AG04450 (cell line): ENCODE measurements around the gene PAM16. TPM values are rescaled to one million over a fixed set of nuclear protein-coding genes. Genes with fewer than 3 reads are reported as not detected.
"Not testable (repeated sequence)": the region's sequence is repeated elsewhere in the genome, so short reads cannot be mapped to it uniquely, and the experiment has no call there.

ENCODE experiments used
- CTCF ChIA-PET: fragments of 300-600, 350-600 bp; formaldehyde crosslinking; extraction: SDS; loops from one replicate; lab custom pipeline; 2022; ENCODE audit warnings: antibody characterized with exemption, inconsistent platforms; lab: Charles Lee
- POLR2A ChIA-PET: fragments of 350-600 bp; formaldehyde crosslinking; extraction: SDS; loops from one replicate; lab custom pipeline; 2021; ENCODE audit warnings: antibody characterized with exemption, inconsistent platforms; lab: Yijun Ruan, JAX
- DNase-seq: peaks from one replicate; pipeline ENCODE4 v3.0.0-alpha.2; 2011; ENCODE audit warnings: low read depth, low spot score
- H3K27ac ChIP-seq: one replicate; pipeline ENCODE4 v1.5.1; 2012; ENCODE audit warnings: low read depth, low read length, control low read depth
- H3K27me3 ChIP-seq: one replicate; pipeline ENCODE4 v1.6.0; 2012; ENCODE audit warnings: low read length; ENCODE audit not compliant: control insufficient read depth, insufficient read depth
- H3K4me3 ChIP-seq: 2 replicates; pipeline ENCODE4 v1.5.1; 2011; ENCODE audit warnings: mild to moderate bottlenecking, low read depth, low read length, control low read depth
- H3K9me3 ChIP-seq: 2 replicates; pipeline ENCODE4 v1.5.1; 2012; ENCODE audit warnings: low read length; ENCODE audit not compliant: control insufficient read depth, insufficient read depth
- CTCF ChIP-seq: IDR thresholded peaks from 2 replicates; pipeline ENCODE4 v1.5.1; 2011; ENCODE audit warnings: low read depth, low read length, control low read depth, inconsistent platforms
- polyA minus RNA-seq: library from RNA; depleted of rRNA, polyadenylated mRNA; stranded (reverse); fragments of >200 nt; gene quantifications from 2 replicates; pipeline ENCODE4 v1.2.3, GENCODE V29; 2011; rRNA and poly(A)+ RNA removed
- polyA plus RNA-seq: library from polyadenylated mRNA; depleted of rRNA; stranded (reverse); fragments of >200 nt; gene quantifications from 2 replicates; pipeline ENCODE4 v1.2.3, GENCODE V29; 2011; rRNA removed

The PAM16 gene
- polyA plus RNA-seq (18.4 and 23.8 TPM in 2 replicates), polyA minus RNA-seq (5.6 and 8.6 TPM in 2 replicates)

- CTCF ChIA-PET, result interaction anchor here (0.6 to 6.4 kb wide), 4 partner anchors 8 to 97 kb away, joined by 4 to 56 read pairs (median 5); no protein-coding TSS in a partner anchor
- POLR2A ChIA-PET, result interaction anchor here (0.6 to 1.8 kb wide), 10 partner anchors 12 to 61 kb away, joined by 3 to 10 read pairs (median 4); partner anchors contain the start of gene VASN
- Histone ChIP-seq H3K27me3 (no peaks in the 10 kb centered on the region), H3K9me3 (no peaks in the 10 kb centered on the region; the same call in 1 of the 2 replicates), H3K4me3 (peak within 1 kb of the TSS; percentile 89), H3K27ac (peak within 1 kb of the TSS; percentile 52)
- TF ChIP-seq CTCF, result peak; percentile 1; the same call in 1 of the 2 replicates
- DNase-seq, result peak; percentile 82
Measured at GRCh38 chr16:4350787-4351659, at the start of gene PAM16. Gene PAM16, minus strand, starts transcription at chr16:4351321. Its CDS starts 87 bp downstream, at chr16:4351234.

- CTCF ChIA-PET, result interaction anchor here (5.4 kb wide), 1 partner anchor 39 kb away, joined by 132 read pairs; no protein-coding TSS in a partner anchor
- DNase-seq, result no peak
- Histone ChIP-seq H3K4me3 (no peak overlapping the region), H3K27me3 (no peaks in the 10 kb centered on the region), H3K27ac (no peak overlapping the region), H3K9me3 (no peaks in the 10 kb centered on the region)
- POLR2A ChIA-PET, result interaction anchor here (0.7 kb wide), 1 partner anchor 48 kb away, joined by 6 read pairs; the partner anchor contains the start of gene PAM16
- no peak for TF ChIP-seq CTCF
Measured at GRCh38 chr16:4399001-4399730, 48.0 kb upstream of the PAM16 start.

GRCh38 chr16:4395055-4395726, 44.1 kb upstream of the PAM16 start:
- Histone ChIP-seq H3K27me3 (no peaks in the 10 kb centered on the region), H3K27ac (no peak overlapping the region), H3K9me3 (no peaks in the 10 kb centered on the region), H3K4me3 (no peak overlapping the region)
- TF ChIP-seq CTCF, result no peak
- CTCF ChIA-PET, result interaction anchor here (7.8 kb wide), 1 partner anchor 9 kb away, joined by 120 read pairs; no protein-coding TSS in a partner anchor
- POLR2A ChIA-PET, result no interaction called here
- DNase-seq, result no peak

- ChIA-PET POLR2A (interaction anchor here (2.8 kb wide), 1 partner anchor 19 kb away, joined by 34 read pairs; no protein-coding TSS in a partner anchor), CTCF (interaction anchor here (2.3 to 7.8 kb wide), 2 partner anchors 10 to 35 kb away, joined by 10 to 120 read pairs; no protein-coding TSS in a partner anchor)
- not testable (repeated sequence) for DNase-seq, H3K27ac ChIP-seq, H3K27me3 ChIP-seq, H3K9me3 ChIP-seq, H3K4me3 ChIP-seq
Measured at GRCh38 chr16:4393850-4394249, 42.7 kb upstream of the PAM16 start.
